DOHH2 (cell line): ENCODE results near the gene SH3TC2.

Experiments
- H3F3A ChIP-seq: fragments of 200-600 bp; sonication (generic), shearing (Covaris generic); 2 replicates; pipeline ENCODE4 v1.6.0; 2016; ENCODE audit warnings: antibody characterized with exemption, mild to moderate bottlenecking; ENCODE audit not compliant: control insufficient read depth, insufficient read depth
- H3K27ac ChIP-seq: fragments of 200-600 bp; sonication (generic); 2 replicates; pipeline ENCODE4 v1.5.1; 2014; ENCODE audit warnings: low read depth, mild to moderate bottlenecking, low read length, moderate library complexity
- H3K27me3 ChIP-seq: fragments of 200-600 bp; sonication (generic); 2 replicates; pipeline ENCODE4 v1.6.1; 2014; ENCODE audit warnings: mild to moderate bottlenecking, low read length, mixed read lengths; ENCODE audit not compliant: control insufficient read depth
- H3K36me3 ChIP-seq: fragments of 200-600 bp; sonication (generic); 2 replicates; pipeline ENCODE4 v1.6.1; 2014; ENCODE audit warnings: mild to moderate bottlenecking, low read length, moderate library complexity, mixed read lengths; ENCODE audit not compliant: control insufficient read depth
- H3K4me1 ChIP-seq: fragments of 200-600 bp; sonication (generic); 2 replicates; pipeline ENCODE4 v1.6.1; 2014; ENCODE audit warnings: mild to moderate bottlenecking, low read length, mixed read lengths; ENCODE audit not compliant: control insufficient read depth
- H3K4me2 ChIP-seq: fragments of 200-600 bp; sonication (generic); 2 replicates; pipeline ENCODE4 v1.6.0; 2014; ENCODE audit warnings: mild to moderate bottlenecking, low read length, moderate library complexity
- H3K4me3 ChIP-seq: fragments of 200-600 bp; sonication (generic); 2 replicates; pipeline ENCODE4 v1.5.1; 2014; ENCODE audit warnings: mild to moderate bottlenecking, low read length, mixed read lengths
- H3K79me2 ChIP-seq: fragments of 200-600 bp; sonication (generic); 2 replicates; pipeline ENCODE4 v1.6.1; 2014; ENCODE audit warnings: mild to moderate bottlenecking, low read length, mixed read lengths; ENCODE audit not compliant: control insufficient read depth
- H3K9me2 ChIP-seq: fragments of 200-600 bp; sonication (generic); replicated peaks from 2 replicates; pipeline ENCODE4 v1.6.1; 2014; ENCODE audit warnings: mild to moderate bottlenecking, low read length, mixed read lengths; ENCODE audit not compliant: control insufficient read depth
- H3K9me3 ChIP-seq: fragments of 200-600 bp; sonication (generic); 2 replicates; pipeline ENCODE4 v1.6.1; 2014; ENCODE audit warnings: antibody characterized with exemption, low read length, mixed read lengths; ENCODE audit not compliant: control insufficient read depth, insufficient read depth
- H4K20me1 ChIP-seq: fragments of 200-600 bp; sonication (generic); 2 replicates; pipeline ENCODE4 v1.6.0; 2014; ENCODE audit warnings: low read depth, mild to moderate bottlenecking, antibody characterized with exemption, low read length, moderate library complexity; ENCODE audit not compliant: control insufficient read depth, insufficient read depth
- CTCF ChIP-seq: fragments of 200-600 bp; sonication (generic); IDR thresholded peaks from one replicate; pipeline ENCODE4 v1.5.1; 2014; ENCODE audit warnings: antibody characterized with exemption, mild to moderate bottlenecking, low read depth, low read length; ENCODE audit not compliant: poor library complexity, severe bottlenecking
- EZH2phosphoT487 ChIP-seq: fragments of 200-600 bp; sonication (generic); IDR thresholded peaks from 2 replicates; pipeline ENCODE4 v1.6.1; 2017; ENCODE audit warnings: borderline replicate concordance, mild to moderate bottlenecking, antibody characterized with exemption, low read length, moderate library complexity, mixed read lengths

The SH3TC2 gene

GRCh38 chr5:149071756-149072155, 8.9 kb upstream of the SH3TC2 start:
- H3K9me3 ChIP-seq = no peaks in the 10 kb centered on the region
- H4K20me1 ChIP-seq = no peaks in the 10 kb centered on the region; the same call in 1 of the 2 replicates
- H3K27me3 ChIP-seq = no peaks in the 10 kb centered on the region
- no peaks in the 10 kb centered on the region for H3F3A ChIP-seq
- H3K79me2 ChIP-seq = no peaks in the 10 kb centered on the region
- no peaks in the 10 kb centered on the region for H3K4me1 ChIP-seq
- TF ChIP-seq CTCF (no peak), EZH2phosphoT487 (no peak)
- no peaks in the 10 kb centered on the region for H3K9me2 ChIP-seq
- H3K36me3 ChIP-seq = no peaks in the 10 kb centered on the region
- H3K4me2 ChIP-seq = no peak overlapping the region
- H3K4me3 ChIP-seq = no peak overlapping the region
- no peak overlapping the region for H3K27ac ChIP-seq

GRCh38 chr5:149071216-149071615, 8.4 kb upstream of the SH3TC2 start:
- Histone ChIP-seq H3K9me3 (no peaks in the 10 kb centered on the region), H3K27me3 (no peaks in the 10 kb centered on the region), H3K4me3 (no peak overlapping the region), H3K27ac (no peak overlapping the region), H3K36me3 (no peaks in the 10 kb centered on the region), H3K79me2 (no peaks in the 10 kb centered on the region), H4K20me1 (no peaks in the 10 kb centered on the region; the same call in 1 of the 2 replicates), H3K4me1 (no peaks in the 10 kb centered on the region), H3F3A (no peaks in the 10 kb centered on the region), H3K4me2 (no peak overlapping the region), H3K9me2 (no peaks in the 10 kb centered on the region)
- no peak for TF ChIP-seq EZH2phosphoT487
- TF ChIP-seq CTCF = no peak

GRCh38 chr5:149069711-149070110, 6.8 kb upstream of the SH3TC2 start:
- H3K9me2 ChIP-seq = no peaks in the 10 kb centered on the region
- H3K27me3 ChIP-seq = no peaks in the 10 kb centered on the region
- no peaks in the 10 kb centered on the region for H3K36me3 ChIP-seq
- no peak overlapping the region for H3K27ac ChIP-seq
- no peaks in the 10 kb centered on the region for H3F3A ChIP-seq
- no peak overlapping the region for H3K4me3 ChIP-seq
- no peaks in the 10 kb centered on the region for H3K9me3 ChIP-seq
- no peak for TF ChIP-seq CTCF
- TF ChIP-seq EZH2phosphoT487 = no peak
- no peaks in the 10 kb centered on the region for H3K4me1 ChIP-seq
- no peak overlapping the region for H3K4me2 ChIP-seq
- no peaks in the 10 kb centered on the region; the same call in 1 of the 2 replicates for H4K20me1 ChIP-seq
- H3K79me2 ChIP-seq = no peaks in the 10 kb centered on the region
